A549 (cell line): ENCODE measurements around the gene RGMA. TPM values are rescaled to one million over a fixed set of nuclear protein-coding genes. Genes with fewer than 3 reads are reported as not detected.

ENCODE experiments used
- ATAC-seq, 2 experiments: fragments of 200-7000 bp in 1 of 2; fragments of >200 bp in 1 of 2; cut with Nextera tagmentation in 1 of 2; cut with Tn5 transposase in 1 of 2; 3 replicates each; pipeline versions ENCODE4 v1.8.0 to v1.9.1; 2018 to 2020; ENCODE audit warnings: mild to moderate bottlenecking in 1 of 2, moderate library complexity in 1 of 2
- CTCF ChIA-PET: fragments of 300-600 bp; sonication (Branson Sonifier 250); formaldehyde crosslinking; extraction: SDS; loops from one replicate; lab custom pipeline; 2021; ENCODE audit warnings: antibody characterized with exemption, inconsistent platforms; lab: Yijun Ruan, JAX
- POLR2A ChIA-PET: fragments of 350-600 bp; formaldehyde crosslinking; extraction: SDS; loops from one replicate; lab custom pipeline; 2021; ENCODE audit warnings: antibody characterized with exemption, inconsistent platforms; lab: Yijun Ruan, JAX
- DNase-seq, 2 experiments: peaks; one replicate each; pipeline versions ENCODE4 v3.0.0 to v3.0.0-alpha.2; 2011 to 2016; ENCODE audit warnings: low read depth in 1 of 2, low spot score in 1 of 2
- FAIRE-seq: peaks from 2 replicates; lab custom pipeline; 2011; peaks lifted over from hg19 to GRCh38; lab: Jason Lieb, UNC
- H3K27ac ChIP-seq, 2 experiments: fragments of >200 bp; sonication (Bioruptor Twin); formaldehyde crosslinking; 3 replicates each; pipeline ENCODE4 v1.5.1; 2016 to 2017
- H3K4me1 ChIP-seq: fragments of >200 bp; sonication (Bioruptor Twin); formaldehyde crosslinking; 3 replicates; pipeline ENCODE4 v1.6.1; 2016
- H3K4me2 ChIP-seq: fragments of >200 bp; sonication (Bioruptor Twin); formaldehyde crosslinking; 3 replicates; pipeline ENCODE4 v1.6.1; 2016
- H3K4me3 ChIP-seq: fragments of >200 bp; sonication (Bioruptor Twin); formaldehyde crosslinking; 3 replicates; pipeline ENCODE4 v1.5.1; 2016
- H3K9me3 ChIP-seq: fragments of >200 bp; sonication (Bioruptor Twin); formaldehyde crosslinking; 3 replicates; pipeline ENCODE4 v1.6.1; 2016
- BHLHE40 ChIP-seq: IDR thresholded peaks from 2 replicates; pipeline ENCODE4 v1.6.1; 2012; ENCODE audit warnings: low read depth, low read length, inconsistent platforms
- CBX2 ChIP-seq: fragments of 200-600 bp; sonication (generic); IDR thresholded peaks from 2 replicates; pipeline ENCODE4 v1.6.1; 2016; ENCODE audit warnings: low read depth, mild to moderate bottlenecking, borderline replicate concordance
- CBX8 ChIP-seq: fragments of 200-600 bp; sonication (generic); IDR thresholded peaks from 2 replicates; pipeline ENCODE4 v1.6.1; 2016
- CEBPB ChIP-seq, 2 experiments: fragments of >200 bp in 1 of 2; sonication (Bioruptor Twin) in 1 of 2; formaldehyde crosslinking in 1 of 2; IDR thresholded peaks; 2 replicates each; pipeline ENCODE4 v1.6.1; 2012 to 2016
- CHD2 ChIP-seq: fragments of 150-350 bp; IDR thresholded peaks from 2 replicates; pipeline ENCODE4 v1.6.1; 2014; ENCODE audit warnings: low read length; ENCODE audit not compliant: partially characterized antibody
- EHF ChIP-seq: fragments of 250-450 bp; sonication (Bioruptor Pico); IDR thresholded peaks from 2 replicates; pipeline ENCODE4 v1.5.0; 2020; ENCODE audit warnings: mild to moderate bottlenecking
- EHMT2 ChIP-seq: fragments of 200-600 bp; sonication (generic); IDR thresholded peaks from 2 replicates; pipeline ENCODE4 v1.6.1; 2016; ENCODE audit warnings: antibody characterized with exemption, low read depth, mild to moderate bottlenecking, moderate library complexity
- EP300 ChIP-seq, 2 experiments: fragments of >200 bp; sonication (Bioruptor Twin); formaldehyde crosslinking; IDR thresholded peaks; 2 replicates in 1 of 2; 3 replicates in 1 of 2; pipeline ENCODE4 v1.6.1; 2016 to 2017
- FOSL2 ChIP-seq, 2 experiments: fragments of 450-650 bp in 1 of 2; fragments of >200 bp in 1 of 2; sonication (Bioruptor Twin) in 1 of 2; formaldehyde crosslinking; IDR thresholded peaks; 2 replicates each; pipeline versions ENCODE4 v1.5.0 to v1.6.1; 2016 to 2020; ENCODE audit warnings: mild to moderate bottlenecking in 1 of 2, moderate library complexity in 1 of 2
- GATA3 ChIP-seq: IDR thresholded peaks from 2 replicates; pipeline ENCODE4 v1.6.1; 2012; ENCODE audit warnings: borderline replicate concordance
- MYC ChIP-seq: IDR thresholded peaks from 2 replicates; pipeline ENCODE4 v1.6.1; 2012; ENCODE audit warnings: mild to moderate bottlenecking, inconsistent platforms, low read length, improper control_type of control experiment, borderline replicate concordance
- NPAS2 ChIP-seq: fragments of 250-450 bp; sonication (Bioruptor Pico); IDR thresholded peaks from 2 replicates; pipeline ENCODE4 v1.8.0; 2022; ENCODE audit warnings: mild to moderate bottlenecking, moderate library complexity, borderline replicate concordance
- PHF8 ChIP-seq: fragments of 200-600 bp; sonication (generic); IDR thresholded peaks from 2 replicates; pipeline ENCODE4 v1.6.1; 2016; ENCODE audit warnings: low read depth, mild to moderate bottlenecking, antibody characterized with exemption, moderate library complexity, borderline replicate concordance
- POLR2A ChIP-seq: IDR thresholded peaks from 2 replicates; pipeline ENCODE4 v1.6.1; 2012; ENCODE audit warnings: mild to moderate bottlenecking, low read length
- RAD21 ChIP-seq, 2 experiments: fragments of >200 bp in 1 of 2; sonication (Bioruptor Twin) in 1 of 2; formaldehyde crosslinking in 1 of 2; IDR thresholded peaks in 1 of 2; conservative IDR thresholded peaks in 1 of 2; 2 replicates in 1 of 2; 3 replicates in 1 of 2; pipeline ENCODE4 v1.6.1; 2012 to 2018; ENCODE audit warnings: inconsistent platforms in 1 of 2
- RNF2 ChIP-seq: fragments of 200-600 bp; sonication (generic); IDR thresholded peaks from 2 replicates; pipeline ENCODE4 v1.6.1; 2016; ENCODE audit warnings: low read depth, mild to moderate bottlenecking, antibody characterized with exemption, moderate library complexity, borderline replicate concordance
- SMC3 ChIP-seq: fragments of >200 bp; sonication (Bioruptor Twin); formaldehyde crosslinking; IDR thresholded peaks from 3 replicates; pipeline ENCODE4 v1.6.1; 2018; ENCODE audit warnings: inconsistent platforms
- TFCP2L1 ChIP-seq: fragments of 250-450 bp; sonication (Bioruptor Pico); IDR thresholded peaks from 2 replicates; pipeline ENCODE4 v1.5.0; 2021; ENCODE audit warnings: mild to moderate bottlenecking
- ZNF302 ChIP-seq: fragments of 250-450 bp; sonication (Bioruptor Pico); IDR thresholded peaks from 2 replicates; pipeline ENCODE4 v1.9.0; 2021; ENCODE audit warnings: inconsistent platforms, mild to moderate bottlenecking, moderate library complexity
- WGBS: methylation state at CpG from one replicate; pipeline ENCODE4 v1.1.6; 2017; ENCODE audit errors: missing lambda C conversion rate; 5-methylcytosine and 5-hydroxymethylcytosine counted together
- polyA plus RNA-seq, 4 experiments: library from polyadenylated mRNA; depleted of rRNA in 3 of 4; stranded (reverse); fragments of >200 nt; fragmentation: RNase III in 1 of 4; extraction: RNeasy Plus Mini Kit Qiagen cat#74134 plus additional on column Dnase treatment in 1 of 4; gene quantifications; 2 replicates in 3 of 4; 3 replicates in 1 of 4; pipeline ENCODE4 v1.2.3, GENCODE V29; 2011 to 2017
- TF ChIP-seq, protein P1 (sequence below): fragments of >200 bp; sonication (Bioruptor Twin); formaldehyde crosslinking; IDR thresholded peaks from 3 replicates; pipeline ENCODE4 v1.5.1; 2016
- TF ChIP-seq, protein P2 (sequence below): fragments of 450-650 bp; IDR thresholded peaks from 2 replicates; pipeline ENCODE4 v1.6.1; 2014; ENCODE audit warnings: antibody characterized with exemption
- TF ChIP-seq, protein P3 (sequence below): fragments of 250-450 bp; sonication (Bioruptor Pico); IDR thresholded peaks from 2 replicates; pipeline ENCODE4 v1.5.0; 2020; ENCODE audit warnings: low read depth, mild to moderate bottlenecking, moderate library complexity
- TF ChIP-seq, protein P4 (sequence below): fragments of 200-600 bp; sonication (generic); IDR thresholded peaks from 2 replicates; pipeline ENCODE4 v1.6.1; 2016; ENCODE audit warnings: antibody characterized with exemption, mild to moderate bottlenecking, moderate library complexity

The RGMA gene
- polyA plus RNA-seq, 2 of the 4 experiments (the other 2 are of a cell fraction) = 0.22 TPM; not detected in 1

DNA sequence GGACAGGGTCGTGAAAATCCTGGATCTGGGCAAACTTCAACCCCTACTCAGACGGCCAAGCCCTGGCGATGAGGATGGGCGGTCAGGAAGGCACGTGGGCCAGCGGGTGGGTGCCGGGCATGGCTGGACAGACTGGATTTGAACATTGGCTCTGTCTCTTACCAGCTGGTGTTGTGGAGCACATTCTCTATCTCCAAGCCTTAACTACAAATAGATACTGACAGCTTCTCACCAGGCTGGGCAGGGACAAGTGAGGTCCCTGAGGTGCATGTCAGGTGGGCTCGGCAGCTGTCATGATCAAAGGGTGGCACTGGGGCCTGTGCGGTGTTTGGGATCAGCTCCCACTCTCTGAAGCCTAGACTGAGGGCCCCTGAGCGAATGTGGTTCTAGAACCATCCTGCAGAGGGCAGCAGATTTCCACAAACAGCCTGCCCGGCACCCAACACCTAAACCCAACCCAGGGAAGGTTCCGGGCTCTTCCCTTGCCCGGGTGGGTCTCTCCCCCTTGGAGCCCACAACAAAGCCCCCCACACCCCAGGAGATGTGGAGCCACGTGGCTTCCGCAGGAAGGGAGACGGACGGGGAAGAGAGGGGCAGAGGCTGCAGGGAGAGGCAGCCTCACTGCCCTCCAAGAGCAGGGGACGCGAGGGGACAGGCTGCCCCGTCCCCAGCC, 58.4 kb downstream of the RGMA start:
- H3K4me1 ChIP-seq = peaks cover 24% of the 10 kb centered on the region; the same call in 2 of the 3 replicates
- ChIA-PET POLR2A (no interaction called here), CTCF (interaction anchor here (0.6 to 11.4 kb wide), 39 partner anchors 8 to 1301 kb away, joined by 3 to 121 read pairs (median 4); partner anchors contain the start of gene RGMA)
- H3K4me2 ChIP-seq = peak overlapping the region; percentile 61
- H3K27ac ChIP-seq = peak overlapping the region in 1 of 2 experiments; percentile 42; a peak in 2 of 6 replicates
- ATAC-seq (peak; percentile 70 to 89), FAIRE-seq (peak; percentile 54), DNase-seq (peak; percentile 69 to 91)
- TF ChIP-seq MYC (no peak), SMC3 (peak; percentile 81), RAD21 (conservative IDR thresholded peaks at IDR 0.05 in 1 of 2, IDR thresholded peaks at IDR 0.05 in 1 of 2) (peak; percentile 94 to 96)
- TF ChIP-seq, protein P1, sequence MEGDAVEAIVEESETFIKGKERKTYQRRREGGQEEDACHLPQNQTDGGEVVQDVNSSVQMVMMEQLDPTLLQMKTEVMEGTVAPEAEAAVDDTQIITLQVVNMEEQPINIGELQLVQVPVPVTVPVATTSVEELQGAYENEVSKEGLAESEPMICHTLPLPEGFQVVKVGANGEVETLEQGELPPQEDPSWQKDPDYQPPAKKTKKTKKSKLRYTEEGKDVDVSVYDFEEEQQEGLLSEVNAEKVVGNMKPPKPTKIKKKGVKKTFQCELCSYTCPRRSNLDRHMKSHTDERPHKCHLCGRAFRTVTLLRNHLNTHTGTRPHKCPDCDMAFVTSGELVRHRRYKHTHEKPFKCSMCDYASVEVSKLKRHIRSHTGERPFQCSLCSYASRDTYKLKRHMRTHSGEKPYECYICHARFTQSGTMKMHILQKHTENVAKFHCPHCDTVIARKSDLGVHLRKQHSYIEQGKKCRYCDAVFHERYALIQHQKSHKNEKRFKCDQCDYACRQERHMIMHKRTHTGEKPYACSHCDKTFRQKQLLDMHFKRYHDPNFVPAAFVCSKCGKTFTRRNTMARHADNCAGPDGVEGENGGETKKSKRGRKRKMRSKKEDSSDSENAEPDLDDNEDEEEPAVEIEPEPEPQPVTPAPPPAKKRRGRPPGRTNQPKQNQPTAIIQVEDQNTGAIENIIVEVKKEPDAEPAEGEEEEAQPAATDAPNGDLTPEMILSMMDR = peak; percentile 89
- H3K9me3 ChIP-seq = no peaks in the 10 kb centered on the region
- WGBS = 22% methylated on average over 18 of the region's 20 CpGs
- H3K4me3 ChIP-seq = no peak overlapping the region

DNA sequence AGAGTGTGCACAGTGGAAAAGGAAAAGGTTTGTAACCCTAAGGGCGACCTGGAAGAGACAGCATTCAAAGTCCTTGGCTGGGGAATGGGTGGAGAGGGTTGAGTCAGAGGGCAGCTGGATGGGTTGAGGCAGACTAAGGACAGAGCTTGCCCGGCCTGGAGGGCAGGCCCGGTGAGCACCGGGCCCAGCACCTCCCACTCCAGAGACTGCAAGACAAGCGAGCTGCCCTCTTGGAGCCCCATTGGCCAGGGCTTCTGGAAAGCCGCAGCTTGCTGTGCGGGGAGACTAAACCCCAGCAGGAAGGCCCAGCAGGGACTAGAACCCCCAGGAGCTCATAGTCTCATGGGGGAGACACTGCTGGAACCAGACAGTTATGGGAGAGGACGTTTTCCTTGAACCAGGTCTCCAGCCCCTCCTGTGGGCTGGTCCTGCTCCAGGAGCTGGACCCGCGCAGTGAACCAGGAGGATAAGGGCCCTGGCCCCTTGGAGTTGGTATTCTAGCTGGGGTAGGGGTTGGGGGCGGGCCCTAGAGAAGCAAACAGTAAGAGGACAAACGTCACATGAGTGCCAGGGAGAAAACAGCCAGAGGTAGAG, 59.1 kb downstream of the RGMA start:
- DNase-seq (no peak), FAIRE-seq (no peak), ATAC-seq (peak; percentile 57 to 66)
- no peak overlapping the region for H3K4me3 ChIP-seq
- no peak overlapping the region for H3K4me2 ChIP-seq
- 0 out of 6 replicates have a peak overlapping the region, but pooled peaks of 1 of the 2 experiments have one; percentile 10 for H3K27ac ChIP-seq
- ChIA-PET CTCF (interaction anchor here (0.6 to 11.4 kb wide), 39 partner anchors 9 to 1301 kb away, joined by 3 to 121 read pairs (median 4); partner anchors contain the start of gene RGMA), POLR2A (interaction anchor here (1.6 kb wide), 1 partner anchor 226 kb away, joined by 3 read pairs; no protein-coding TSS in a partner anchor)
- TF ChIP-seq CBX2 (no peak), GATA3 (no peak), POLR2A (no peak), TFCP2L1 (CRISPR knock-in tag) (no peak), PHF8 (no peak), RNF2 (no peak)
- 72% methylated on average over 11 of the region's 12 CpGs for WGBS
- no peaks in the 10 kb centered on the region for H3K9me3 ChIP-seq
- peaks cover 24% of the 10 kb centered on the region; the same call in 2 of the 3 replicates for H3K4me1 ChIP-seq

DNA sequence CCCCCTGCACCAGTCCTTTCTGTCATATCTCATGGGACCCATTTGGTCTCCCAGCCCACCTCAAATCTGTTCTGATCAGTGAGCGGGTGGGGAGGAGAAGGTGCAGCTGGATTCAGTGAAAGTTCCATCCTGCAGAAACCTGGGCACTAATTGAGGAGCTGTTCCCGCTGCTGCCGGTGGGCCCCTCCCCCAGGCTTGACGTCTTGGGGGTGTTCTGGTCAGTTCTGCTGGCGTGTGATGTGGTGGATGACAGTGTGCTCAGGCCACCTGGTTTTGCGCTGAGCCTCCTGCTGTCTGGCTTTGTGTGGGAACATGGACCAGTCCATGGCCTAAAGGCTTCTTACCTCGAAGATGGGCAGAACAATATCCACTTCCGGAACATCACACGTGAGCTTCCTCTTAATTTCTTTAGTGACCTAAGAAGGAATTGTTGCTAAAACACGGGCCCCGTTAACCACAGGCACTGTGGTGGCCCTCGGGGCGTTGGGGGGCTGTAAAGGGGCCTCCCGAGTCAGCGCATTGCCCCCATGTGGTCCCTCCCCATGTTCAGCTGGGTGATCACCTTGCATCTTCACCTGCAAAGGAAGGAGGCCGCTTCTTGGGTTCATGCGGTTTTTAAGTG, 59.7 kb downstream of the RGMA start:
- no peak for FAIRE-seq
- POLR2A ChIA-PET = interaction anchor here (1.6 kb wide), 1 partner anchor 225 kb away, joined by 3 read pairs; no protein-coding TSS in a partner anchor
- peak overlapping the region in 1 of 2 experiments; percentile 23; a peak in 1 of 6 replicates for H3K27ac ChIP-seq
- TF ChIP-seq CEBPB (IDR thresholded peaks at IDR 0.05) (no peak), CHD2 (no peak), ZNF302 (CRISPR knock-in tag) (no peak), EP300 (IDR thresholded peaks at IDR 0.05) (no peak), NPAS2 (CRISPR knock-in tag) (no peak), FOSL2 (IDR thresholded peaks at IDR 0.05) (no peak), FOSL2 (CRISPR knock-in tag; IDR thresholded peaks at IDR 0.05) (no peak; the same call in 1 of the 2 replicates), EHF (CRISPR knock-in tag) (no peak), BHLHE40 (no peak), CBX8 (no peak), EHMT2 (no peak)
- TF ChIP-seq, protein P2, sequence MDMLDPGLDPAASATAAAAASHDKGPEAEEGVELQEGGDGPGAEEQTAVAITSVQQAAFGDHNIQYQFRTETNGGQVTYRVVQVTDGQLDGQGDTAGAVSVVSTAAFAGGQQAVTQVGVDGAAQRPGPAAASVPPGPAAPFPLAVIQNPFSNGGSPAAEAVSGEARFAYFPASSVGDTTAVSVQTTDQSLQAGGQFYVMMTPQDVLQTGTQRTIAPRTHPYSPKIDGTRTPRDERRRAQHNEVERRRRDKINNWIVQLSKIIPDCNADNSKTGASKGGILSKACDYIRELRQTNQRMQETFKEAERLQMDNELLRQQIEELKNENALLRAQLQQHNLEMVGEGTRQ = no peak
- TF ChIP-seq, protein P3, sequence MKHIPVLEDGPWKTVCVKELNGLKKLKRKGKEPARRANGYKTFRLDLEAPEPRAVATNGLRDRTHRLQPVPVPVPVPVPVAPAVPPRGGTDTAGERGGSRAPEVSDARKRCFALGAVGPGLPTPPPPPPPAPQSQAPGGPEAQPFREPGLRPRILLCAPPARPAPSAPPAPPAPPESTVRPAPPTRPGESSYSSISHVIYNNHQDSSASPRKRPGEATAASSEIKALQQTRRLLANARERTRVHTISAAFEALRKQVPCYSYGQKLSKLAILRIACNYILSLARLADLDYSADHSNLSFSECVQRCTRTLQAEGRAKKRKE (CRISPR knock-in tag) = no peak
- TF ChIP-seq, protein P4, sequence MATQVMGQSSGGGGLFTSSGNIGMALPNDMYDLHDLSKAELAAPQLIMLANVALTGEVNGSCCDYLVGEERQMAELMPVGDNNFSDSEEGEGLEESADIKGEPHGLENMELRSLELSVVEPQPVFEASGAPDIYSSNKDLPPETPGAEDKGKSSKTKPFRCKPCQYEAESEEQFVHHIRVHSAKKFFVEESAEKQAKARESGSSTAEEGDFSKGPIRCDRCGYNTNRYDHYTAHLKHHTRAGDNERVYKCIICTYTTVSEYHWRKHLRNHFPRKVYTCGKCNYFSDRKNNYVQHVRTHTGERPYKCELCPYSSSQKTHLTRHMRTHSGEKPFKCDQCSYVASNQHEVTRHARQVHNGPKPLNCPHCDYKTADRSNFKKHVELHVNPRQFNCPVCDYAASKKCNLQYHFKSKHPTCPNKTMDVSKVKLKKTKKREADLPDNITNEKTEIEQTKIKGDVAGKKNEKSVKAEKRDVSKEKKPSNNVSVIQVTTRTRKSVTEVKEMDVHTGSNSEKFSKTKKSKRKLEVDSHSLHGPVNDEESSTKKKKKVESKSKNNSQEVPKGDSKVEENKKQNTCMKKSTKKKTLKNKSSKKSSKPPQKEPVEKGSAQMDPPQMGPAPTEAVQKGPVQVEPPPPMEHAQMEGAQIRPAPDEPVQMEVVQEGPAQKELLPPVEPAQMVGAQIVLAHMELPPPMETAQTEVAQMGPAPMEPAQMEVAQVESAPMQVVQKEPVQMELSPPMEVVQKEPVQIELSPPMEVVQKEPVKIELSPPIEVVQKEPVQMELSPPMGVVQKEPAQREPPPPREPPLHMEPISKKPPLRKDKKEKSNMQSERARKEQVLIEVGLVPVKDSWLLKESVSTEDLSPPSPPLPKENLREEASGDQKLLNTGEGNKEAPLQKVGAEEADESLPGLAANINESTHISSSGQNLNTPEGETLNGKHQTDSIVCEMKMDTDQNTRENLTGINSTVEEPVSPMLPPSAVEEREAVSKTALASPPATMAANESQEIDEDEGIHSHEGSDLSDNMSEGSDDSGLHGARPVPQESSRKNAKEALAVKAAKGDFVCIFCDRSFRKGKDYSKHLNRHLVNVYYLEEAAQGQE = no peak

More for the DNA sequence above, 59.7 kb downstream of the RGMA start:
- H3K4me1 ChIP-seq = peaks cover 24% of the 10 kb centered on the region; the same call in 2 of the 3 replicates
- no peak overlapping the region for H3K4me2 ChIP-seq
- DNase-seq (no peak), ATAC-seq (peak in 1 of 2 experiments; percentile 2; a peak in 2 of 6 replicates)
- 83% methylated on average over 16 of the region's 17 CpGs for WGBS
- H3K4me3 ChIP-seq = no peak overlapping the region
- H3K9me3 ChIP-seq = no peaks in the 10 kb centered on the region
- CTCF ChIA-PET = interaction anchor here (1.1 to 11.4 kb wide), 17 partner anchors 9 to 1295 kb away, joined by 3 to 121 read pairs (median 8); partner anchors contain the start of gene RGMA
